ENCODE measurements around the gene ZNF385D. TPM values are rescaled to one million over a fixed set of nuclear protein-coding genes. Genes with fewer than 3 reads are reported as not detected.

The ZNF385D gene
- total and polyA plus RNA-seq, 3 donors from 2014 or later: 21.1 to 57.0 (median 31.4) TPM

- Histone ChIP-seq H3K36me3 (ENCODE audit: low read depth, missing control alignments) (no peaks in the 10 kb centered on the region), H3K9me3 (no peaks in the 10 kb centered on the region), H3K4me1 (peaks cover 14% of the 10 kb centered on the region), H3K4me3 (no peak overlapping the region), H3K27ac (no peak overlapping the region), H3K27me3 (no peaks in the 10 kb centered on the region)
- DNase-seq: no peak
- WGBS, 2 donors: 71 to 84% methylated on average over 2 of the region's 2 CpGs
- intact Hi-C loops (cut with DNase I; ENCODE audit: low total_unique reads): no loop called here
- TF ChIP-seq POLR2A (IDR thresholded peaks at IDR 0.05) (no peak), CTCF (IDR thresholded peaks at IDR 0.05) (no peak)
Observed at GRCh38 chr3:21794291-21794690, 43.3 kb upstream of the ZNF385D start.

GRCh38 chr3:21792176-21792575, 41.2 kb upstream of the ZNF385D start:
- intact Hi-C loops (cut with DNase I; ENCODE audit: low total_unique reads): no loop called here
- TF ChIP-seq POLR2A (IDR thresholded peaks at IDR 0.05): no peak
- no peak for TF ChIP-seq CTCF (IDR thresholded peaks at IDR 0.05)
- Histone ChIP-seq H3K27me3 (no peaks in the 10 kb centered on the region), H3K4me3 (no peak overlapping the region), H3K9me3 (no peaks in the 10 kb centered on the region), H3K4me1 (peaks cover 14% of the 10 kb centered on the region), H3K27ac (no peak overlapping the region), H3K36me3 (ENCODE audit: low read depth, missing control alignments) (no peaks in the 10 kb centered on the region)
- no peak for DNase-seq
- 45 to 93% methylated on average over 1 of the region's 1 CpG for WGBS, 2 donors

- Histone ChIP-seq H3K27ac (peak overlapping the region in 1 of 2 donors; percentile 3), H3K36me3 (ENCODE audit: low read depth, missing control alignments) (no peaks in the 10 kb centered on the region), H3K27me3 (no peaks in the 10 kb centered on the region), H3K9me3 (no peaks in the 10 kb centered on the region), H3K4me3 (no peak overlapping the region), H3K4me1 (peaks cover 15% of the 10 kb centered on the region)
- DNase-seq: no peak
- WGBS, 2 donors: 36 to 43% methylated on average over 2 of the region's 2 CpGs
- intact Hi-C loops (cut with DNase I; ENCODE audit: low total_unique reads): no loop called here
- no peak for TF ChIP-seq CTCF (IDR thresholded peaks at IDR 0.05)
- TF ChIP-seq POLR2A (IDR thresholded peaks at IDR 0.05): no peak
Observed at GRCh38 chr3:21791356-21791755, 40.3 kb upstream of the ZNF385D start.

GRCh38 chr3:21790466-21790865, 39.5 kb upstream of the ZNF385D start:
- 82 to 89% methylated on average over 1 of the region's 1 CpG for WGBS, 2 donors
- TF ChIP-seq POLR2A (IDR thresholded peaks at IDR 0.05) (no peak), CTCF (IDR thresholded peaks at IDR 0.05) (no peak)
- Histone ChIP-seq H3K4me3 (no peak overlapping the region), H3K36me3 (ENCODE audit: low read depth, missing control alignments) (no peaks in the 10 kb centered on the region), H3K4me1 (peaks cover 17% of the 10 kb centered on the region), H3K9me3 (no peaks in the 10 kb centered on the region), H3K27me3 (no peaks in the 10 kb centered on the region), H3K27ac (no peak overlapping the region)
- DNase-seq: no peak
- intact Hi-C loops (cut with DNase I; ENCODE audit: low total_unique reads): no loop called here

- Histone ChIP-seq H3K4me1 (peaks cover 13% of the 10 kb centered on the region), H3K4me3 (no peak overlapping the region), H3K27ac (no peak overlapping the region), H3K36me3 (ENCODE audit: low read depth, missing control alignments) (no peaks in the 10 kb centered on the region), H3K9me3 (no peaks in the 10 kb centered on the region), H3K27me3 (no peaks in the 10 kb centered on the region)
- intact Hi-C loops (cut with DNase I; ENCODE audit: low total_unique reads): no loop called here
- 46 to 89% methylated on average over 1 of the region's 1 CpG for WGBS, 2 donors
- no peak for DNase-seq
- TF ChIP-seq POLR2A (IDR thresholded peaks at IDR 0.05) (no peak), CTCF (IDR thresholded peaks at IDR 0.05) (no peak)
Observed at GRCh38 chr3:21789730-21790129, 38.7 kb upstream of the ZNF385D start.

All from testis (tissue), 3 donors.